HG03558 (cell line): ENCODE measurements around the gene UNCX.

ENCODE experiments used
- ATAC-seq: cut with Tn5 transposase; IDR thresholded peaks from one replicate; pipeline ENCODE4 v1.9.1; 2021; ENCODE audit warnings: moderate number of reproducible peaks; ENCODE audit not compliant: unreplicated experiment; ENCODE audit errors: extremely low read depth

The UNCX gene

GRCh38 chr7:1230411-1231213 lies 2.1 kb upstream of the UNCX start:
- ATAC-seq: no peak

GRCh38 chr7:1231214-1232102 lies 1.2 kb upstream of the UNCX start:
- no peak for ATAC-seq

GRCh38 chr7:1232103-1232466 lies 587 bp upstream of the UNCX start:
- no peak for ATAC-seq

GRCh38 chr7:1233333-1234048 lies 819 bp downstream of the UNCX start:
- ATAC-seq: no peak

- no peak for ATAC-seq
These were observed 1.6 kb downstream of the UNCX start for GRCh38 chr7:1234049-1234880.

- ATAC-seq: no peak
These were observed 2.3 kb downstream of the UNCX start for GRCh38 chr7:1234881-1235500.

GRCh38 chr7:1235501-1236131 lies 2.9 kb downstream of the UNCX start:
- ATAC-seq: no peak

- no peak for ATAC-seq
These were observed 3.5 kb downstream of the UNCX start for GRCh38 chr7:1236132-1236661.

- no peak for ATAC-seq
These were observed 4.4 kb downstream of the UNCX start for GRCh38 chr7:1236831-1237701.

GRCh38 chr7:1237704-1238255 lies 5.1 kb downstream of the UNCX start:
- ATAC-seq: no peak

- ATAC-seq: no peak
These were observed 5.8 kb downstream of the UNCX start for GRCh38 chr7:1238450-1238882.

GRCh38 chr7:1238931-1239802 lies 6.5 kb downstream of the UNCX start:
- no peak for ATAC-seq

GRCh38 chr7:1239803-1240516 lies 7.3 kb downstream of the UNCX start:
- no peak for ATAC-seq

- ATAC-seq: no peak
These were observed 8.0 kb downstream of the UNCX start for GRCh38 chr7:1240517-1241257.

- ATAC-seq: no peak
These were observed 8.6 kb downstream of the UNCX start for GRCh38 chr7:1241258-1241602.
